Measurements from ENCODE around the gene NGF. TPM values are rescaled to one million over a fixed set of nuclear protein-coding genes. Genes with fewer than 3 reads are reported as not detected.

NGF gene
- total and polyA plus RNA-seq, 2 of the 8 experiments (the other 6 are each of a cell fraction or from before 2014, with no cell fraction given): 1.6 TPM; not detected in 1

DNA sequence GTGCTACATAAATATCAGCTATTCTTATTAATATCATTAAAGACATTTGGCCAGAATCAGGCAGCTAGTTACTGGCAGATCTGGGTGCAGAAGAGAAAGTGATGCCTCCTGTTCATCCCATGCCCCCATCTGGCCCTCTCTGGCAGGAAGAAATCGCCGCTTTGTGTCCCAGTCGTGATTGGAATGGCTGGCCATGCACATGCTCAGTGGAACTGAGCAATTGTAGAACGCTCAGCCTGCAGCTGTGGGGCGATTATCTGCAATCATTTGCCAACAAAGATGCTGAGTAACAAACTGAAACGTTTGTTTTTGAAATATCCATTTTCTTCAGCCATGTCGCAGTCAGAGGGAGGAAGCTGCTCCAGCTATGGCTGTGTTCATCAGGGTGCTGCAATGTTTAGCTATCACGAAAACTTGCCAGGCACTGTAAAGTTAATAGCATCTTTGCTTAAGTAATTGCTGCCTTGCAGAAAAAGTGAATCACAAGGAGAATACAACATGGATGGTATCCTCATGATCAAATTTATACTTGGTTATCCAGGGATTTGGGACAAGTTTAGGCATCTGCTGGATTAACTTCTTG lies 36.5 kb downstream of the NGF start:
- Histone ChIP-seq H3K27ac (ENCODE audit: low read depth, low read length) (no peak overlapping the region), H3K9ac (replicated peaks in 1 of 4; ENCODE audit: extremely low read depth in 1 of 4, low read depth in 3 of 4, low read length in 3 of 4) (no peak overlapping the region), H4K8ac (ENCODE audit: extremely low read depth, insufficient read depth, low read length) (no peak overlapping the region), H3K4me2 (ENCODE audit: insufficient read depth in 1 of 2, low read depth in 2 of 2, low read length in 2 of 2) (no peak overlapping the region), H2BK15ac (ENCODE audit: low read length) (peak overlapping the region; percentile 40; the same call in 1 of the 2 replicates), H3K23me2 (ENCODE audit: low read depth, low read length) (peaks cover 4% of the 10 kb centered on the region; the same call in 1 of the 2 replicates), H2AFZ (ENCODE audit: low read length) (0 out of 2 replicates have a peak overlapping the region, but pooled peaks have one; percentile 46), H2BK12ac (ENCODE audit: low read depth, low read length) (no peak overlapping the region), H4K20me1 (replicated peaks in 1 of 2; ENCODE audit: control insufficient read depth in 1 of 2, insufficient read depth in 2 of 2, low read length in 2 of 2) (no peaks in the 10 kb centered on the region), H3K4me3 (ENCODE audit: extremely low read depth in 1 of 4, insufficient read depth in 2 of 4, low read depth in 3 of 4, low read length in 4 of 4) (no peak overlapping the region), H2BK5ac (ENCODE audit: low read depth, low read length) (no peak overlapping the region), H3K9me3 (ENCODE audit: insufficient read depth in 2 of 2, low read depth in 1 of 2, low read length in 1 of 2) (no peaks in the 10 kb centered on the region), H3K79me1 (ENCODE audit: low read depth, low read length) (no peaks in the 10 kb centered on the region), H3K4ac (replicated peaks; ENCODE audit: insufficient read length, low read depth, low read length) (no peak overlapping the region), H3K79me2 (ENCODE audit: control insufficient read depth in 1 of 2, insufficient read depth in 2 of 2, low read length in 2 of 2) (0 out of 4 replicates have a peak, but pooled peaks cover 0 to 3% of the 10 kb centered on the region in 2 experiments), H2BK20ac (ENCODE audit: low read length) (no peak overlapping the region), H3K27me3 (replicated peaks in 1 of 4; ENCODE audit: control insufficient read depth in 3 of 4, extremely low read depth in 1 of 4, insufficient read depth in 3 of 4, low read length in 3 of 4) (0 out of 7 replicates have a peak, but pooled peaks cover 0 to 1% (median 0%) of the 10 kb centered on the region in 4 experiments), H4K5ac (ENCODE audit: insufficient read length, low read depth, low read length) (no peak overlapping the region), H3K14ac (ENCODE audit: insufficient read length) (no peak overlapping the region), H2BK120ac (replicated peaks; ENCODE audit: low read depth, low read length) (peak overlapping the region; percentile 57), H4K91ac (replicated peaks; ENCODE audit: insufficient read length, low read length) (no peak overlapping the region), H3K18ac (ENCODE audit: extremely low read depth, low read length) (no peak overlapping the region), H3K56ac (replicated peaks; ENCODE audit: insufficient read length, low read depth, low read length) (no peak overlapping the region), H2AK5ac (ENCODE audit: low read depth, low read length) (no peak overlapping the region), H3K4me1 (replicated peaks in 1 of 4; ENCODE audit: control insufficient read depth in 3 of 4, insufficient read depth in 4 of 4, low read length in 3 of 4) (peaks cover 0 to 7% (median 3%) of the 10 kb centered on the region in 4 experiments; a peak in 3 of 7 replicates), H3K23ac (ENCODE audit: insufficient read length) (no peak overlapping the region), H3K36me3 (ENCODE audit: control insufficient read depth in 2 of 4, insufficient read depth in 4 of 4, low read length in 3 of 4) (no peaks in the 10 kb centered on the region)
- DNase-seq (ENCODE audit: low read depth in 1 of 2, low spot score in 2 of 2): no peak
- ChIA-PET POLR2A (ENCODE audit: partially characterized antibody) (no interaction called here), CTCF (ENCODE audit: partially characterized antibody) (interaction anchor here (0.6 to 5.2 kb wide), 5 partner anchors 11 to 165 kb away, joined by 3 to 34 read pairs (median 3); no protein-coding TSS in a partner anchor)
- WGBS, 2 experiments (ENCODE audit: extremely low coverage in 1 of 2, insufficient coverage in 1 of 2, insufficient read length in 1 of 2, insufficient replicate concordance in 2 of 2, low coverage in 1 of 2, low lambda C conversion rate in 2 of 2, missing lambda C conversion rate in 1 of 2): 93% methylated on average over 8 of the region's 8 CpGs; no CpG with 5 or more reads in 1 of the 2 experiments
- no peak for FAIRE-seq
- TF ChIP-seq GABPA (IDR thresholded peaks at IDR 0.05; ENCODE audit: borderline replicate concordance, insufficient read depth, low read length) (no peak), SP4 (IDR thresholded peaks at IDR 0.05; ENCODE audit: low read length) (no peak), CTBP2 (IDR thresholded peaks at IDR 0.05; ENCODE audit: borderline replicate concordance, insufficient read depth, insufficient read length, low read length) (no peak), PHF8 (conservative IDR thresholded peaks at IDR 0.05; ENCODE audit: low read depth, low read length) (no peak), POLR2A (IDR thresholded peaks at IDR 0.05; ENCODE audit: control extremely low read depth in 1 of 2, low read depth in 2 of 2, low read length in 2 of 2) (no peak), RAD21 (IDR thresholded peaks at IDR 0.05 in 1 of 2, conservative IDR thresholded peaks at IDR 0.05 in 1 of 2; ENCODE audit: low read depth in 2 of 2, low read length in 2 of 2) (no peak)

Data from H1 (cell line).